WTC11 (cell line): Measurements from ENCODE around the gene OTOG. TPM values are rescaled to one million over a fixed set of nuclear protein-coding genes. Genes with fewer than 3 reads are reported as not detected.

Experiments
- ATAC-seq: fragments of 200-7000 bp; cut with Tn5 transposase; 2 replicates; pipeline ENCODE4 v1.10.0; 2021; ENCODE audit warnings: mild to moderate bottlenecking, moderate library complexity
- CTCF ChIA-PET: fragments of 300-600 bp; sonication (Branson Sonifier 250); formaldehyde crosslinking; loops from one replicate; lab custom pipeline; 2021; ENCODE audit warnings: antibody characterized with exemption; lab: Charles Lee
- POLR2A ChIA-PET: fragments of 350-600 bp; sonication (Branson Sonifier 250); formaldehyde crosslinking; loops from one replicate; lab custom pipeline; 2021; ENCODE audit warnings: antibody characterized with exemption; lab: Charles Lee
- DNase-seq: peaks from one replicate; pipeline ENCODE4 v3.0.0; 2021; ENCODE audit warnings: low spot score
- H3K27ac Mint-ChIP-seq: 2 replicates; pipeline ENCODE4 v1.8.0; 2021; ENCODE audit warnings: mixed read lengths
- H3K27me3 Mint-ChIP-seq: 2 replicates; pipeline ENCODE4 v1.8.0; 2021; ENCODE audit warnings: low read depth, mild to moderate bottlenecking, moderate library complexity, mixed read lengths
- H3K36me3 Mint-ChIP-seq: 2 replicates; pipeline ENCODE4 v1.8.0; 2021; ENCODE audit warnings: mixed read lengths
- H3K4me1 Mint-ChIP-seq: 2 replicates; pipeline ENCODE4 v1.8.0; 2022; ENCODE audit warnings: mixed read lengths
- H3K4me3 Mint-ChIP-seq: 2 replicates; pipeline ENCODE4 v1.8.0; 2021; ENCODE audit warnings: mild to moderate bottlenecking, moderate library complexity, mixed read lengths
- H3K9me3 Mint-ChIP-seq: 2 replicates; pipeline ENCODE4 v1.8.0; 2021; ENCODE audit warnings: mixed read lengths
- CBFB ChIP-seq: sonication (generic); formaldehyde crosslinking; IDR thresholded peaks from 2 replicates; pipeline ENCODE4 v1.8.1; 2022; ENCODE audit warnings: mild to moderate bottlenecking, low read depth, missing genetic modification reagents
- CREM ChIP-seq: sonication (generic); formaldehyde crosslinking; IDR thresholded peaks from 2 replicates; pipeline ENCODE4 v1.8.1; 2022; ENCODE audit warnings: mild to moderate bottlenecking, missing genetic modification reagents, moderate library complexity
- E2F4 ChIP-seq: sonication (generic); formaldehyde crosslinking; IDR thresholded peaks from 2 replicates; pipeline ENCODE4 v1.8.1; 2022; ENCODE audit warnings: low read depth, mild to moderate bottlenecking, moderate library complexity, missing genetic modification reagents, borderline replicate concordance
- EMX1 ChIP-seq: fragments of 250-450 bp; sonication (Bioruptor Pico); IDR thresholded peaks from 2 replicates; pipeline ENCODE4 v1.8.0; 2021; ENCODE audit warnings: mild to moderate bottlenecking
- FOXJ3 ChIP-seq: sonication (generic); formaldehyde crosslinking; IDR thresholded peaks from 2 replicates; pipeline ENCODE4 v1.9.0; 2021; ENCODE audit warnings: missing genetic modification reagents, mild to moderate bottlenecking, borderline replicate concordance
- FOXP1 ChIP-seq: sonication (generic); formaldehyde crosslinking; IDR thresholded peaks from 2 replicates; pipeline ENCODE4 v1.8.0; 2022; ENCODE audit warnings: missing genetic modification reagents, mild to moderate bottlenecking, moderate library complexity, borderline replicate concordance
- KAT7 ChIP-seq: sonication (generic); formaldehyde crosslinking; IDR thresholded peaks from 2 replicates; pipeline ENCODE4 v1.8.1; 2023; ENCODE audit warnings: missing genetic modification reagents, mild to moderate bottlenecking, borderline replicate concordance
- NFE2L1 ChIP-seq: sonication (generic); formaldehyde crosslinking; IDR thresholded peaks from 2 replicates; pipeline ENCODE4 v1.8.1; 2023; ENCODE audit warnings: missing genetic modification reagents
- NR2C2 ChIP-seq: sonication (generic); formaldehyde crosslinking; IDR thresholded peaks from 2 replicates; pipeline ENCODE4 v1.8.0; 2022; ENCODE audit warnings: mild to moderate bottlenecking, missing genetic modification reagents
- PREB ChIP-seq: sonication (generic); formaldehyde crosslinking; IDR thresholded peaks from 2 replicates; pipeline ENCODE4 v1.8.1; 2022; ENCODE audit warnings: mild to moderate bottlenecking, missing genetic modification reagents, moderate library complexity, borderline replicate concordance
- PRRX2 ChIP-seq: fragments of 250-450 bp; sonication (Bioruptor Pico); IDR thresholded peaks from 2 replicates; pipeline ENCODE4 v1.8.0; 2021; ENCODE audit warnings: mild to moderate bottlenecking
- STAT6 ChIP-seq: sonication (generic); formaldehyde crosslinking; conservative IDR thresholded peaks from 2 replicates; pipeline ENCODE4 v1.8.1; 2023; ENCODE audit warnings: mild to moderate bottlenecking, low read depth, missing genetic modification reagents, moderate library complexity
- TCF7 ChIP-seq: sonication (generic); formaldehyde crosslinking; IDR thresholded peaks from 2 replicates; pipeline ENCODE4 v1.8.0; 2022; ENCODE audit warnings: mild to moderate bottlenecking, low read depth, missing genetic modification reagents, moderate library complexity
- ZBTB21 ChIP-seq: sonication (generic); formaldehyde crosslinking; IDR thresholded peaks from 2 replicates; pipeline ENCODE4 v1.8.1; 2023; ENCODE audit warnings: mild to moderate bottlenecking, missing genetic modification reagents, borderline replicate concordance
- ZBTB43 ChIP-seq: sonication (generic); formaldehyde crosslinking; IDR thresholded peaks from 2 replicates; pipeline ENCODE4 v1.8.1; 2023; ENCODE audit warnings: mild to moderate bottlenecking, missing genetic modification reagents
- ZNF219 ChIP-seq: sonication (generic); formaldehyde crosslinking; IDR thresholded peaks from 2 replicates; pipeline ENCODE4 v1.8.0; 2023; ENCODE audit warnings: missing genetic modification reagents, mild to moderate bottlenecking, borderline replicate concordance
- ZNF317 ChIP-seq: sonication (generic); formaldehyde crosslinking; IDR thresholded peaks from 2 replicates; pipeline ENCODE4 v1.8.1; 2023; ENCODE audit warnings: low read depth, mild to moderate bottlenecking, moderate library complexity, missing genetic modification reagents, borderline replicate concordance
- ZNF423 ChIP-seq: fragments of 250-450 bp; sonication (Bioruptor Pico); IDR thresholded peaks from 2 replicates; pipeline ENCODE4 v2.1.2; 2022; ENCODE audit warnings: mild to moderate bottlenecking, moderate library complexity
- ZNF425 ChIP-seq: fragments of 250-450 bp; sonication (Bioruptor Pico); conservative IDR thresholded peaks from 2 replicates; pipeline ENCODE4 v1.9.0; 2021; ENCODE audit warnings: mild to moderate bottlenecking
- ZNF512 ChIP-seq: sonication (generic); formaldehyde crosslinking; IDR thresholded peaks from 2 replicates; pipeline ENCODE4 v1.8.1; 2022; ENCODE audit warnings: missing genetic modification reagents, borderline replicate concordance
- ZNF671 ChIP-seq: fragments of 250-450 bp; sonication (Bioruptor Pico); IDR thresholded peaks from 2 replicates; pipeline ENCODE4 v1.8.0; 2021; ENCODE audit warnings: mild to moderate bottlenecking
- total RNA-seq: library from RNA; stranded (reverse); gene quantifications from 3 replicates; pipeline ENCODE4 v1.2.3, GENCODE V29; 2021

Gene OTOG
- total RNA-seq, 1 experiment from 2014 or later = 1.4 TPM

- Mint-ChIP-seq H3K4me3 (no peak overlapping the region), H3K27me3 (no peaks in the 10 kb centered on the region; the same call in 1 of the 2 replicates), H3K36me3 (no peaks in the 10 kb centered on the region), H3K9me3 (no peaks in the 10 kb centered on the region), H3K4me1 (no peaks in the 10 kb centered on the region), H3K27ac (no peak overlapping the region)
- ChIA-PET POLR2A (no interaction called here), CTCF (no interaction called here)
- ATAC-seq = no peak
- no peak for DNase-seq
- TF ChIP-seq CBFB = no peak
- no peak for TF ChIP-seq ZNF317 (CRISPR knock-in tag)
- no peak for TF ChIP-seq ZNF512 (CRISPR knock-in tag)
- TF ChIP-seq ZNF423 (CRISPR knock-in tag) = no peak
- no peak for TF ChIP-seq EMX1 (CRISPR knock-in tag)
- no peak for TF ChIP-seq ZBTB21
- no peak for TF ChIP-seq PREB (CRISPR knock-in tag)
- no peak for TF ChIP-seq FOXJ3 (CRISPR knock-in tag)
- TF ChIP-seq ZBTB43 (CRISPR knock-in tag) = no peak
- no peak for TF ChIP-seq PRRX2 (CRISPR knock-in tag)
- TF ChIP-seq ZNF219 (CRISPR knock-in tag) = no peak
- TF ChIP-seq E2F4 (CRISPR knock-in tag) = no peak
- no peak for TF ChIP-seq FOXP1 (CRISPR knock-in tag)
- TF ChIP-seq CREM = no peak
- no peak for TF ChIP-seq TCF7 (CRISPR knock-in tag)
Observed at GRCh38 chr11:17636721-17637120, 89.7 kb downstream of the OTOG start.

- Mint-ChIP-seq H3K27ac (no peak overlapping the region), H3K4me3 (no peak overlapping the region), H3K36me3 (no peaks in the 10 kb centered on the region), H3K4me1 (no peaks in the 10 kb centered on the region), H3K9me3 (no peaks in the 10 kb centered on the region), H3K27me3 (no peaks in the 10 kb centered on the region; the same call in none of the 2 replicates)
- ChIA-PET CTCF (interaction anchor here (0.6 kb wide), 1 partner anchor 501 kb away, joined by 3 read pairs; no protein-coding TSS in a partner anchor), POLR2A (no interaction called here)
- no peak for DNase-seq
- no peak for ATAC-seq
- TF ChIP-seq ZNF219 (CRISPR knock-in tag) (no peak), NFE2L1 (CRISPR knock-in tag) (no peak), ZNF425 (no peak), STAT6 (CRISPR knock-in tag) (no peak), ZNF671 (CRISPR knock-in tag) (no peak), KAT7 (CRISPR knock-in tag) (no peak), NR2C2 (CRISPR knock-in tag) (no peak)
Observed at GRCh38 chr11:17637901-17638300, 90.8 kb downstream of the OTOG start.
